Vagina (tissue), 2 donors: Measurements from ENCODE around the gene KCNK4.

ENCODE experiments used
- POLR2A ChIP-seq, 2 donors: fragments of 450-650 bp; IDR thresholded peaks; one replicate each; pipeline ENCODE4 v1.6.1; 2017; ENCODE audit warnings: antibody characterized with exemption in 2 of 2, mild to moderate bottlenecking in 2 of 2, moderate library complexity in 2 of 2
- POLR2AphosphoS5 ChIP-seq, 2 donors: sonication (generic); formaldehyde crosslinking; IDR thresholded peaks; one replicate each; pipeline ENCODE4 v1.9.0; 2017; ENCODE audit warnings: antibody characterized with exemption in 2 of 2, mild to moderate bottlenecking in 2 of 2, low read depth in 1 of 2; ENCODE audit not compliant: insufficient read depth in 1 of 2
- TF ChIP-seq, protein P1 (sequence below), 3 experiments: fragments of 450-650 bp in 2 of 3; fragments of 200-600 bp in 1 of 3; sonication (generic) in 1 of 3; IDR thresholded peaks; one replicate each; pipeline ENCODE4 v1.5.1; 2017 to 2019; ENCODE audit warnings: antibody characterized with exemption in 3 of 3, mild to moderate bottlenecking in 2 of 3, moderate library complexity in 2 of 3

DNA sequence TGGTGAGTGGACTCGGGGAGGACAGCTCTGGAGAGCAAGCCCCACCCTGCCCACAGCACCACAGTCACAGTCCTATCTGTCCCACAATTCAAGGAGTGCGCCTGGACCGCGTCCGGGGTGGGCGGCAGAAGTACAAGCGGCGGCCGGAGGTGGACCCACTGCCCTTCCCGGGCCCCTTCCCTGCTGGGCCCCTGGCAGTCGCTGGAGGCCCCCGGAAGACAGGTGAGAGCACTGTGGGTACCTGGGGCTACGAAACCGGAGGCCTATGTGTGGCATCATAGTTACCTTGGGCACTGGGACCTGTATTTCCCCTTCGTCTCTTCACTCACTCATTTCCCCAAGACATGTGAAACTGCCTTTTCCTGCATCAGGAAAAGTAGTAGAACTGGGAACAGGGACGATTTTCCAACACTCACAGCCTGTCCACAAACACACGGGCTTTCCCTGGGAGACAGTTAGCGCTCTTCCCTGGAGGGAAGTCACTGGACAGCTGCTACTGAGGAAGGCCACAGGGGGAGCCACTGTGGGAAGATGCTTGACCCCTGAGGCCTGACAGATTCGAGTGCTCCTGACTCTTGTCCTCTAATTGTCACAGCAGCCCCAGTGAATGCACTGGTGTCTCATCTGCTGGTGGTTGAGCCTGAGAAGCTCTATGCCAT is 23.2 kb downstream of the KCNK4 start:
- TF ChIP-seq, protein P1, sequence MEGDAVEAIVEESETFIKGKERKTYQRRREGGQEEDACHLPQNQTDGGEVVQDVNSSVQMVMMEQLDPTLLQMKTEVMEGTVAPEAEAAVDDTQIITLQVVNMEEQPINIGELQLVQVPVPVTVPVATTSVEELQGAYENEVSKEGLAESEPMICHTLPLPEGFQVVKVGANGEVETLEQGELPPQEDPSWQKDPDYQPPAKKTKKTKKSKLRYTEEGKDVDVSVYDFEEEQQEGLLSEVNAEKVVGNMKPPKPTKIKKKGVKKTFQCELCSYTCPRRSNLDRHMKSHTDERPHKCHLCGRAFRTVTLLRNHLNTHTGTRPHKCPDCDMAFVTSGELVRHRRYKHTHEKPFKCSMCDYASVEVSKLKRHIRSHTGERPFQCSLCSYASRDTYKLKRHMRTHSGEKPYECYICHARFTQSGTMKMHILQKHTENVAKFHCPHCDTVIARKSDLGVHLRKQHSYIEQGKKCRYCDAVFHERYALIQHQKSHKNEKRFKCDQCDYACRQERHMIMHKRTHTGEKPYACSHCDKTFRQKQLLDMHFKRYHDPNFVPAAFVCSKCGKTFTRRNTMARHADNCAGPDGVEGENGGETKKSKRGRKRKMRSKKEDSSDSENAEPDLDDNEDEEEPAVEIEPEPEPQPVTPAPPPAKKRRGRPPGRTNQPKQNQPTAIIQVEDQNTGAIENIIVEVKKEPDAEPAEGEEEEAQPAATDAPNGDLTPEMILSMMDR (IDR thresholded peaks at IDR 0.05): no peak
- TF ChIP-seq POLR2AphosphoS5 (IDR thresholded peaks at IDR 0.05; ENCODE audit: insufficient read depth in 1 of 2, low read depth in 1 of 2) (no peak), POLR2A (IDR thresholded peaks at IDR 0.05) (no peak)
